ENCODE data around the gene RPS2. TPM values are rescaled to one million over a fixed set of nuclear protein-coding genes. Genes with fewer than 3 reads are reported as not detected.
"Not testable (repeated sequence)": the region's sequence is repeated elsewhere in the genome, so short reads cannot be mapped to it uniquely, and the experiment has no call there.

The RPS2 gene
- total RNA-seq, 1 donor from 2014 or later = 5,082 TPM

- TF ChIP-seq, protein P1, sequence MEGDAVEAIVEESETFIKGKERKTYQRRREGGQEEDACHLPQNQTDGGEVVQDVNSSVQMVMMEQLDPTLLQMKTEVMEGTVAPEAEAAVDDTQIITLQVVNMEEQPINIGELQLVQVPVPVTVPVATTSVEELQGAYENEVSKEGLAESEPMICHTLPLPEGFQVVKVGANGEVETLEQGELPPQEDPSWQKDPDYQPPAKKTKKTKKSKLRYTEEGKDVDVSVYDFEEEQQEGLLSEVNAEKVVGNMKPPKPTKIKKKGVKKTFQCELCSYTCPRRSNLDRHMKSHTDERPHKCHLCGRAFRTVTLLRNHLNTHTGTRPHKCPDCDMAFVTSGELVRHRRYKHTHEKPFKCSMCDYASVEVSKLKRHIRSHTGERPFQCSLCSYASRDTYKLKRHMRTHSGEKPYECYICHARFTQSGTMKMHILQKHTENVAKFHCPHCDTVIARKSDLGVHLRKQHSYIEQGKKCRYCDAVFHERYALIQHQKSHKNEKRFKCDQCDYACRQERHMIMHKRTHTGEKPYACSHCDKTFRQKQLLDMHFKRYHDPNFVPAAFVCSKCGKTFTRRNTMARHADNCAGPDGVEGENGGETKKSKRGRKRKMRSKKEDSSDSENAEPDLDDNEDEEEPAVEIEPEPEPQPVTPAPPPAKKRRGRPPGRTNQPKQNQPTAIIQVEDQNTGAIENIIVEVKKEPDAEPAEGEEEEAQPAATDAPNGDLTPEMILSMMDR (IDR thresholded peaks at IDR 0.05; ENCODE audit: insufficient read depth, low read length, severe bottlenecking) = no peak
- DNase-seq (ENCODE audit: low read depth) (no peak), FAIRE-seq (no peak)
- Histone ChIP-seq H3K27me3 (ENCODE audit: control insufficient read depth, insufficient read depth, low read length) (no peaks in the 10 kb centered on the region), H3K4me3 (ENCODE audit: low read depth, low read length) (no peak overlapping the region), H3K36me3 (ENCODE audit: control insufficient read depth, insufficient read depth, low read length) (peaks cover 15% of the 10 kb centered on the region)
Observed at GRCh38 chr16:1961651-1962067, 3.0 kb downstream of the RPS2 start.

DNA sequence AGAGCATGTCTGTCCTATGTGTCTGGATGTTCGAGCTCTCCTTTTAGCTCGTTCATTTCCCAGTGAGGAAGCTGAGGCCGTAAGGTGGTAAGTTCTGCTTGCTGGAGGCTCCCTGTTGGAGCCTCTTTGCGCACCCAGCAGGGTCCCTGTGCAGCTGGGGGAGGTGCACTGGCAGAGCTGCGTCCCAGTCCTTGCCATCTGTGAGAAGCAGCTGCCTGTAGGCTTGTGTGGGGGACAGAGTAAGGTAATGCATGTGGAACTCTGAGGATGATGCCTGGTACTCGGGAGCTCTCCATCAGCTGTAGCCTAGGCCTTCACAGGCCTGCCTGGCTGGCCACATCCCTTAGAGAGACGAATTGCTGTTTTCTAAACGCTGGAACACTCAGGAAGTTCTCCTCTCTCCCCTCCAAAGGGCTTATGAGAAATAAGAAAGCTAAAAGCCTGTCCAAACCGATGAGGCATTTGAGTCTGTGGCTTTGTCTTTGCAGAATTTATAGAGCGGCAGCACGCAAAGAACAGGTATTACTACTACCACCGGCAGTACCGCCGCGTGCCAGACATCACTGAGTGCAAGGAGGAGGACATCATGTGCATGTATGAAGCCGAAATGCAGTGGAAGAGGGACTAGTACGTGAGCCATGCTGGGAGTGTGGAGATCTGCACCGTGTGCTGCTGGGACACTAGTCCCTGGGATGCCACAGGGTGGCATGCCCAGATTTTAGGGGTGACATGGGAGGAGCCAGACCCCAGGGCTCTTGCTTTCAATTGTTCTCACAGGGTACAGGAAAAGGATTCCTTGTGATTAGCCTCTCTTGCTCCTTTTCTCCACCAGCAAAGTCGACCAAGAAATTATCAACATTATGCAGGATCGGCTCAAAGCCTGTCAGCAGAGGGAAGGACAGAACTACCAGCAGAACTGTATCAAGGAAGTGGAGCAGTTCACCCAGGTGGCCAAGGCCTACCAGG lies 3.7 kb downstream of the RPS2 start:
- TF ChIP-seq, protein P1 (IDR thresholded peaks at IDR 0.05; ENCODE audit: insufficient read depth, low read length, severe bottlenecking) = no peak
- Histone ChIP-seq H3K36me3 (ENCODE audit: control insufficient read depth, insufficient read depth, low read length) (peaks cover 15% of the 10 kb centered on the region), H3K27me3 (ENCODE audit: control insufficient read depth, insufficient read depth, low read length) (no peaks in the 10 kb centered on the region), H3K4me3 (ENCODE audit: low read depth, low read length) (no peak overlapping the region)
- DNase-seq (ENCODE audit: low read depth) (no peak), FAIRE-seq (no peak)

DNA sequence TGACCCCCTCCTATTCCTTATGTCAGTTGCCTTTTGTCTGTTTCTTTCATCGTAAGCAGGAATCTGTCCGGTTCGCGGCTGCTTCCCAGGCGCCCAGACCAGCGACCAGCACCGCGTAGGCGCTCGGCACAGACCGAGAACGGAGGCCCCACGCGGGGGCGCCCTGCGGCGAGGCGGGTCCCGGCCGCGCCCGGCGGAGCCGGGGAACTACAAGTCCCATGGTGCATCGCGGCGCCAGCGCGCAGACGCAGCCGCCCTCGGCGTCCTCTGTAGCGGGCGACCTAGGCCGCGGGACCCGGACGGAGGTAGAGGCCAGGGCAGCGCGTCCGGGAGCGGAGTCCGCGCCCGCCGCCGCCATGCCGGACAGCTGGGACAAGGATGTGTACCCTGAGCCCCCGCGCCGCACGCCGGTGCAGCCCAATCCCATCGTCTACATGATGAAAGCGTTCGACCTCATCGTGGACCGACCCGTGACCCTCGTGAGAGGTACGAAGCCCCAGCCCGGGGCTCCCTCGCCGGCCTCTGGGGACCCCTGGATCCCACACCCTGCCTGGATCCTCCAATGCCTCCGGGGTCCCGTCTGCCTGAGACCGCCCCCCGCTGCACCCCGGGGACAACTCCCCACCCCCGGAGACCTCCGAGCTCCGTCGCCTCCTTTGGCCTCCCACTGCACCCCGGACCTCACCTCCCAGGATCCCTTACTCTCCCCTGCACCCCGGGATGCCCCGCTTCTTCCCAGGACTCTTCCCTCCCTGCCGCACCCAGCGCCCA lies 5.2 kb downstream of the RPS2 start, which contains the start of gene NDUFB10:
TSS of gene NDUFB10 (plus strand) at position 270 of the 771 bp plus-strand sequence. CDS start at position 357, 87 bp downstream.
- TF ChIP-seq, protein P1 (IDR thresholded peaks at IDR 0.05; ENCODE audit: insufficient read depth, low read length, severe bottlenecking) = peak; percentile 74
- FAIRE-seq (no peak), DNase-seq (ENCODE audit: low read depth) (peak; percentile 68)
- Histone ChIP-seq H3K4me3 (ENCODE audit: low read depth, low read length) (peak within 1 kb of the TSS; percentile 89), H3K27me3 (ENCODE audit: control insufficient read depth, insufficient read depth, low read length) (no peaks in the 10 kb centered on the region), H3K36me3 (ENCODE audit: control insufficient read depth, insufficient read depth, low read length) (peaks cover 15% of the 10 kb centered on the region)

DNA sequence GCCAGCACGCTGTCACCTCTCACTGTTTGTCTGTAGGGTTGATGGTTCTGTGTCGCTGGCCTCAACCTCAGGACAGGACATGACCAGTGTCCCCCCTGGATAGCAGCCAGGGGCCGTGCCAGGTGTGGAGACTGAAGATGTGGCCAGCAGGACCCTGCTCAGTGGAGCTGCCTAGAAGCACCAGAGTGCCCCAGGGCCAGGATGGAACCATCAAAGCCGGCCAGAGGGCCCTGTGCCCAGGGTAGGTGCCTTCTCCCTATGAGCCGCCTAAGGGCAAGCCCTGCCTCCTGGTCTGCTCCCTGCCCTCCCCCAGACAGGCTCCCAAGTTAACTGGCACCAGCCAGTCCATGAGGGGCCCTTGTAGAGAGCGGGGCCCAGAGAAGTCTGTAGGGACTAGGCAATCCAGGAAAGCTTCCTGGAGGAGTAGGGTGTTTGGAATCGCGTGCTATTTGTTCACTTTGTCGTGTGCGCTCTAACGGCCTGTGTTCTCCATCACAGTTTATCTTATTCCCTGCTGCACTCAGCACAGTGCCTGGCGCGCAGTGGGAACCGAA lies 5.8 kb downstream of the RPS2 start:
- FAIRE-seq (no peak), DNase-seq (ENCODE audit: low read depth) (no peak)
- peaks cover 12% of the 10 kb centered on the region for H3K36me3 ChIP-seq (ENCODE audit: control insufficient read depth, insufficient read depth, low read length)
- H3K27me3 ChIP-seq (ENCODE audit: control insufficient read depth, insufficient read depth, low read length) = no peaks in the 10 kb centered on the region
- peak overlapping the region; percentile 89 for H3K4me3 ChIP-seq (ENCODE audit: low read depth, low read length)
- TF ChIP-seq, protein P1 (IDR thresholded peaks at IDR 0.05; ENCODE audit: insufficient read depth, low read length, severe bottlenecking) = no peak

GRCh38 chr16:1958143-1958491 lies 6.5 kb downstream of the RPS2 start:
- not testable (repeated sequence) for FAIRE-seq

DNA sequence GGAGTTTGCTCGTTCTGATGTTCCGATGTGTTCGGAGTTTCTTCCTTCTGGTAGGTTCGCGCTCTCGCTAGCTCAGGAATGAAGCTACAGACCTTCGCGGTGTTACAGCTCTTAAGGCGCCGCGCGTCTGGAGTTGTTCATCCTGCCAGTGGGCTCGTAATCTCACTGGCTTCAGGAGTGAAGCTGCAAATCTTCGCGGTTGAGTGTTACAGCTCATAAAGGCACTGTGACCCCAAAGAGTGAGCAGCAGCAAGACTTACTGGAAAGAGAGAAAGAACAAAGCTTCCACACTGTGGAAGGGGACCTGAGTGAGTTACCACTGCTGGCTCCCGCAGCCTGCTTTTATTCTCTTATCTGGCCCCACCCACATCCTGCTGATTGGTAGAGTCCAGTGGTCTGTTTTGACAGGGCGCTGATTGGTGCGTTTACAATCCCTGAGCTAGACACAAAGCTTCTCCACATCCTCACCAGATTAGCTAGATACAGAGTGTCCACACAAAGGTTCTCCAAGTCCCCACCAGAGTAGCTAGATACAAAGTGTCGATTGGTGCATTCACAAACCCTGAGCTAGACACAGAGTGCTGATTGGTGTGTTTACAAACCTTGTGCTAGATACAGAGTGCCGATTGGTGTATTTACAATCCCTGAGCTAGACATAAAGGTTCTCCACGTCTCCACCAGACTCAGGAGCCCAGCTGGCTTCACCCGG lies 7.0 kb downstream of the RPS2 start:
- not testable (repeated sequence) for DNase-seq (ENCODE audit: low read depth); H3K36me3 ChIP-seq (ENCODE audit: control insufficient read depth, insufficient read depth, low read length); H3K27me3 ChIP-seq (ENCODE audit: control insufficient read depth, insufficient read depth, low read length); H3K4me3 ChIP-seq (ENCODE audit: low read depth, low read length); FAIRE-seq

More at GRCh38 chr16:1958143-1958491, 6.5 kb downstream of the RPS2 start:
- not testable (repeated sequence) for H3K36me3 ChIP-seq (ENCODE audit: control insufficient read depth, insufficient read depth, low read length); DNase-seq (ENCODE audit: low read depth); H3K27me3 ChIP-seq (ENCODE audit: control insufficient read depth, insufficient read depth, low read length); H3K4me3 ChIP-seq (ENCODE audit: low read depth, low read length)
